Stimulated activated CD4-positive, alpha-beta T cell treated with anti-CD3 and anti-CD28 coated beads, Interleukin-15, amount 100 ng/mL, for 1 hour (primary cell): ENCODE data around the gene KIF19.

ENCODE experiments used
- DNase-seq, 2 donors: peaks; one replicate each; pipeline ENCODE4 v3.0.0-alpha.2; 2020; ENCODE audit warnings: low read depth in 1 of 2, low spot score in 1 of 2

The KIF19 gene

DNA sequence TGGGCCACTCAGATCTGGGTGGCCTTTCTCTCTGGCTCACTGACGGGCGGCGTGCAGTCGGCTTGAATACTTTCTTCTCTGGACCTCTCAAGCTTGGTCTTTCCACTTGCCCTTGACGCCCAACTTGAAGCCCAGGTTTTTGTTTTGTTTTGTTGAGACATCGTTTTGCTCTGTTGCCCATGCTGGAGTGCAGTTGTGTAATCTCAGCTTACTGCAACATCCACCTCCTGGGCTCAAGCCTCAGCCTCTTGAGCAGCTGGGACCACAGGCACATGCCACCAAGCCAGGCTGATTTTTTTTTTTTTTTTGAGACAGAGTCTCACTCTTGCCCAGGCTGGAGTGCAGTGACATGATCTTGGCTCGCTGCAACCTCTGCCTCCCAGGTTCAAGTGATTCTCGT, 22.7 kb upstream of the KIF19 start:
- DNase-seq: no peak

DNA sequence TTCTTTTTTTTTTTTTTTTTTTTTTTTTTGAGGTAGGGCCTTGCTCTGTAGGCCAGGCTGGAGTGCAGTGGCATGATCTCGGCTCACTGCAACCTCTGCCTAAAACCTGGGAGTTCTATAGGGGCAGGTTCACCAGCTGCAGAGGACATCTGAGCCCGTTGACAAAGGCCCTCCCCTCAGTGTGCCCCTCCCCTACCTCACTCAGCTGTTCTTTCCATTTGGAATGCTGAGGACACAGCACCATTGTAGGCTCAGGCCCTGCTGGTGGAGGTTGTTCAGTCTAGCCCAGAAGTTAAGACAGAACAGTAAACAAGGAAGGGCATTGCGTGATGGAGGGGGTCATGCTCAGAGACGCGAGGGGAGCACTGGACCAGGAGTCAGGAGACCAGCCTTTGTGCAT, 21.8 kb upstream of the KIF19 start:
- DNase-seq: no peak

DNA sequence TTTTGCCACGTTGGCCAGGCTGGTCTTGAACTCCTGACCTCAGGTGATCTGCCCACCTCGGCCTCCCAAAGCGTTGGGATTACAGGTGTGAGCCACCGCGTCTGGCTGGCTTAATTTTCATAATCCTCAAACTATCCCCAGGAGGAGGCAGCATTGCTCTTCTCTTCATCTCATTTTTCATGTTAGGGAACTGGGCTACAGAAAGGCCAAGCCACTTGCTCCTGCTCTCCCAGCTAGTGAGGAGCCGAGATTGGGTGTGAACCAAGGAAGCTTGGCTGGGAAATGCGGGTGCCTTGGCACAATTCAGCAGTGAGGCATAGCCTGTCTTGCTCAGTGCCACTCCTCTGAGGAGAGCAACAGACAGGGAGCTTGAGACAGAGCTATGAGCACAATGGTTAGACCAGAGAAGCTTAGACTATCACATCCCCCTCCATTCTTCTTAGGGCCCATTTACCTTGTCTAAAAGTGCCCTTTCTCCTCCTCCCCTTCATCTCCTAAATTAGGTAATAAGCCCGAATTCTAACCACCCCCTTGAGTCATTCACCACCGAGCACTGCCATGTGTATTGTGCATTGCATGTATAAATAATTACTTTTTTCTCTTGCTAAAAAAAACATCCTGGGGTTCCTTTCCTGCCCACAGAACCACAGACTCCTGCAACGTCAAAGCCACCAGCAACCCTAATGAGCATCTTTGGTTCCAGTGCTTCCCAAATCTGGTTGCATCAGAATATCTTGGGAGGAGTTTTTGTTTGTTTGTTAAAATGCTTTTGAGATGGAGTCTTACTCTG, 20.0 kb upstream of the KIF19 start:
- DNase-seq: no peak

DNA sequence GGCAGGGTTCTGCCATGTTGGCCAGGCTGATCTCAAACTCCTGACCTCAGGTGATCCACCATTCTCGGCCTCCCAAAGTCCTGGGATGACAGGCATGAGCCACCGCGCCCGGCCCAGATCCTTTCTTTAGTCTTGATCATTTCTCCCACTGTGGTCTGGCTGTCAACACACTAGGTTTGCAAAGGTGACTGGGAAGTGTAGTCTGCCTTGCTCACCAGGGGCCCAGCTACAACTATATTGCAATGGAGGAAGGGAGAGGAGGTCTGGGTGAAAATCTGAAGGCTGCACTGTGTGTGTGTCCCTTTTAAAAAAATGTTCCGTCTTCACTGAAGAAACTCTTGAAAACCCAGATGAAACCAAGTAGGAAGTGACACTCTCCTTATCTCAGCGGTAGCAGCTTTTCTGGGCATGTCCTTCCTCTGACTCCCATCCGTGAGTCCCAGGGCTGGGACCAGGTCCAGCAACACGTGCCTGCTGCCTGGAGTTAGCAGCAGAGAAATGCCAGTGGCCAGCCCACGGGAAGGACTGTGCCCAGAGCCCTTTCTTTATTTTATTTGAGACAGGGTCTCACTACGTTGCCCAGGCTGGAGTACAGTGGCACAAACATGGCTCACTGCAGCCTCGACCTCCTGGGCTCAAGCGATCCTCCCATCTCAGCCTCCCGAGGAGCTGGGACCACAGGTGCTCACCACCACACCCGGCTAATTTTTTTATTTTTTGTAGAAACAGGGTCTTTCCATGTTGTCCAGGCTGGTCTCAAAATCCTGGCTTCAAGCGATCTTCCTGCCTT, 17.8 kb upstream of the KIF19 start:
- no peak for DNase-seq

DNA sequence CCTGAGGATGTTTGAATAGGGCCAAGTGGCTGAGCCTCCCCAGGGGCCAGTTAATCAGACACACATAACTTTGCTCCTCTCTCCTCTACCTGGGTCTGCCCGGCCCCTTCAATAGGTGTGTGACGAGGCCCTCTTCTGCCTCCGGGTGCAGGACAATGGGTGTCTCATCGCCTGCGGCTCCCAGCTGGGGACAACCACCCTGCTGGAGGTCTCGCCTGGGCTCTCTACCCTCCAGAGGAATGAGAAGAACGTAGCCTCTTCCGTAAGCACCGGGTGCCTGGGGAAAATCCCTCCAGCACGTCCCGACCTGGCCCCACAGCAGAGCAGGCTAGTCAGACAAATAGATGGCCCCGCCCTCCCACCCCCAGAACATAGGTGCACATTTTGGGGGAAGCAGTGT, 16.1 kb upstream of the KIF19 start:
- no peak for DNase-seq

DNA sequence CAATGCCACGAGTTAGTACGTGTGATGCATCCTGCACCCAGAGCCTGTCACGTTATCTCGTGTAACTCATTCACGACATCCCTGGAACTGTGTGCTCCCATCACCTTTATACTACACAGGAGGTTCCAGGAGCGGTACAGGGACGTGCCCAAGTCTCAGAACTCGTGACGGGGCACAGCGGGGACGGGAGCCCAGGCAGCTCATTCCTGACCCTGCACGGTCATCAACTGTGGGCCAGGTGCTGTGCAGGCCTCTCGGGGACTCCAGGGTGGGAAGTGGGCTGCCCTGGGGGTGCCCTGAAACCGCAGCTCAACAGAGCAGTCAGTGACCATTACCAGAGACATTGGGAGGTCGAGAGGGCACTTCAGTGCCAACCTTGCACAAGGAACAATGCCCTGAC, 11.1 kb upstream of the KIF19 start:
- no peak for DNase-seq

DNA sequence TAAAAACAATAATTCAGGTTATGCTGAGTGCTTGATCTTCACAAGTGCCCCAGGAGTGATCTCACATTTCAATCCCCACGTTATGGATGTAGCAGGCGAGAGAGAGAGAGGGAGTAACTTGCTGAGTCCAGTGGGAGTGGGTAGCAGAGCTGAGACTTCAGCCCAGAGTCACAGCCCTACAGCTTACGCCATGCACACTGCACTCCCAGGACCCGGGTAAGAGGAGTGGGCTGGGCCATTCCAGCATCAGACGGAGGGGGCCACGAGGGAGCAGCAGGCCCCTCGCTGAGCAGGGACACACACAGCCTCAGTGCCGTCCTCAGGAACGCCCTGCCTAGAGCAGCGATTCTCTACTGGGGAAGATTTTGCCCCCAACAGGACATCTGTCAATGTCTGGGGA, 9.8 kb upstream of the KIF19 start:
- no peak for DNase-seq

DNA sequence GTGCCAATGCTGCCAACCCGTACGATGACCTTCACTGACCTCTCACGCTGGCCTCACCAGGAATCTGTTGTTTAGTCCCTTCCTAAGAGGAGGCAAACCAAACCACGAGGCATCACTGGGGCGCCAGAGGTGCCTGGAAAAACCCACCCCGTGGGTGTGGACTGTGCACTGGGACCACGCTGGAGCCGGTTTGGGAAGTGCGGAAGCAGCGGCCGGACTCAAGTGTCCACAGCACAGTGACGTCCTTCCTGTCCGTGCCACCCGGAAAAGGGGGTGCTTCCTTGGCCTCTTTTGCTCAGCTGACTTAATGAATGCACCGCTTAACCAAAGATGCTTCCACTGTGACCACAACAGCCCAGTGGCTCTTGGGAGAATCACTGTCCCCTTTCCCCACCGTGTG, 9.0 kb upstream of the KIF19 start:
- no peak for DNase-seq

DNA sequence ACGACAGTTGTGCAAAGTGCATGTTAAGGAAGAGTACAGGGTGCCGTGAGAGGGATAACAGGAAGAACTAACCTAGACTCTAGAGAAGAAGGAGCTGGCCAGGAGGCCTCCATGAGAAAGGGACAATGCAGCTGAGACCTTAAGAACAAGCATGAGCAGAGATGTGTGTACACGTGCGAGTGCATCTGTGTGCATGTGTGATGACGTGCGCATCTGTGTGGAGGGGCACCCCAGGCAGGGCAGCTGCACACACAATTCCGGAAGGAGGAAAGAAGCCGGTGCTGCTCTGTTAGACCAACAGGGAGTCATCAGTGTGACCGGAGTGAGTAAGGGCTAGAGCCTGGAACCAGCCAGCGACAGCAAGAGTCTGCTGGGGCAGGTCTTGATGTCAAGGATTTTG, 7.6 kb upstream of the KIF19 start:
- DNase-seq: no peak

DNA sequence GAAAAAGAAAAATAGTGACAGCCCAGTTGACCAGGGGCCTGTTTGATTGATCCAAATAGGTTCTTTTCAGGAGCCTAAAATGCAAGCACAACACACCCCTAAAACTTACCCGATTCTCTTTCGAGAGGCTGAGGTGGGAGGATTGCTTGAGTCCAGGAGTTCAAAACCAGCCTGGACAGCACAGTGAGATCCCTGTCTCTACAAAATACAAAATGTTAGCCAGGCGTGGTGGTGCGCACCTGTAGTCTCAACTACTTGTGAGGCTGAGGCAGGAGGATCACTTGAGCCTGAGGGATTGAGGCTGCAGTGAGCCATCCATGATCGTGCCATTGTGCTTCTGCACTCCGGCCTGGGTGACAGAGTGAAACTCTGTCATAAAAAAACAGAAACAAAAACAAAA, 1.5 kb upstream of the KIF19 start:
- DNase-seq: no peak

DNA sequence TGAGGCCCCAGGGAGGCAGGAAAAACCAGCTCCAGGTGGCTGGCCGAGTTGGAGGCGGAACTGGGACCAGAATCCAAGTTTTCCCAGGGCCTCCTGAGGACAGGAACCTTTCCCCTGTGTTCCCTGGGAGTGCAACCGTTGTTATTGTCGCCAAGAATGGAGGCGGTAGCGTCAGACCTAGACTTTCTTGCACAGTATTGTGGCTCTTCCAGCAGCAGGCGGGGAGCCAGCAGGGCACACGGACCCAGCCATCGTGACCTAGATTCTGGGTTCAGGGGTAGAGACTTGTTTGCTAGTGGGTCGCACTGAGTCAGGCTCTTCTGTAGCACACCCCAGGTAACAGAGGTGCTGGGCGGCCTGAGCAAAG, 667 bp upstream of the KIF19 start:
- DNase-seq: no peak

DNA sequence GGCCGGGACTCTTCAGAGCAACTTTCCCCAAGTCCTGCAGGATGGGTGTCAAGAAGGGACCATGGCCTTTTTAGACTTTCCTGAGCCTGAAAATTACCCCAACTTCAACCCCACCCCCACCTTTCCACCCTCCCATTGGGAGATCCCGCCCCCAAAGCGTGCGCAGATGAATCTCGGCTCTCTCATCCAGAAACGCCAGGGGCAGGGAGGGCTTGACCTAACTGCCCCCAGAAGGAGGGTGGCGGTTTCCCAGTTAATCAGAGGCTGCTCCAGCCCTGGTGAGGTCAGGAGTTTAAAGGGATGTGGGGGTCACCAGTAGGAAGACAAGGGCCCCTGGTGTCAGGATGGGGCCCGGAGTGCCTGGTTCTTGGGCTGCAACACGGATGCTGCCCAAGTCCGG, 480 bp downstream of the KIF19 start:
- no peak for DNase-seq

DNA sequence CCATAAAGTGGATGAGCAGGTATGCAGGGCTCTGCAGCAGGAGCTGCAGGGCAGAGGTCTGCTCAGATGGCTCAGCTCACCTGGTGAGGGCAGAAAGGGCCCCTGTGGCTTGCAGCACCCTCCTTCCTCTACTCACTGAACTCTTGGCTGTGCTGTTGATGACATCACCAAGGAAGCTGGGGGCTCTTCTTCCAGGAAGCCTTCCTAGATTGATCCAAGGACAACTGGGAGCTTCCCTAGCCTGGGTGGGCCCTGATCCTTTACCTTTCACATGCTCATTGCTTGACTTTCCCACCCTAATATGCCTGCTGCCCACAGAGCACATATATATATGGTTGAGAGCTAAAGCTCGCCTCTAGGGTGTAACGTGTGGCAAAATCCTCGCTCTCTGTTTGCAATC, 2.5 kb downstream of the KIF19 start:
- DNase-seq: no peak

DNA sequence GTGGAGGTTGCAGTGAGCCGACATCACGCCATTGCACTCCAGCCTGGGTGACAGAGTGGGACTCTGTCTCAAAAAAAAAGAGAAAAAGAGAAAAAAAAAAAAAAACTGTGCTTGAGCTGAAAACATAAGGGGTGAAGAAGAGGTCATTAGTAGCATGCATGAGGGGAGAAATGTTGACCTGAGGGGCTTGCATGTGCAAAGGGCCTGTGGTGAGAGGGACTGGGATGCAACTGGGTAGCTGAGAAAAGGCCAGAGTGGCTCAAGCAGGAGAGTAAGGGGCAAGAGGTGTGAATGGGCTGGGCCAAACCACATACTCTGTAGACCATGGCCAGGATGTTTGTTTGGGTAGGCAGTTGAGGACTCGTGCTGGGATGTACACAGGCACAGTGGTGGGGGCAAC, 3.4 kb downstream of the KIF19 start:
- no peak for DNase-seq

DNA sequence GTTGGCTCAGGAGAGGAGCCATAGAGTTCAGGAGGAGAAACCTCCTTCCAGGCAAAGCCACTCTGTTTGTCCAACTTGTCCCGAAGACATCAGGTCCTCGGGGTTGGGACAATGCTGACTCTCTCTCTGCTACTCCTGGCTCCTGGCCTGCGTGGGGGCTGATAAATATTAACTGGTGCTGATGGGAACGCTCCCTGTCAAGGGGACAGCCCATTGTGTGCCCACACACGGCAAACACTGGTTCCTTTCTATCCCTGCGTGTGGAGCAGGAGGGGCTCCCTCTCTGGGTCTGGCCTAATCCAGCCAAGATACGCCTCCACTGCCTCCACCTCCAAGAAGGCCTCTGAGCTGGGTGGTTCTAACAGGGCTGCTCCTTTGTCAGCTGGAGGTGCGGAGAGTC, 4.4 kb downstream of the KIF19 start:
- no peak for DNase-seq

DNA sequence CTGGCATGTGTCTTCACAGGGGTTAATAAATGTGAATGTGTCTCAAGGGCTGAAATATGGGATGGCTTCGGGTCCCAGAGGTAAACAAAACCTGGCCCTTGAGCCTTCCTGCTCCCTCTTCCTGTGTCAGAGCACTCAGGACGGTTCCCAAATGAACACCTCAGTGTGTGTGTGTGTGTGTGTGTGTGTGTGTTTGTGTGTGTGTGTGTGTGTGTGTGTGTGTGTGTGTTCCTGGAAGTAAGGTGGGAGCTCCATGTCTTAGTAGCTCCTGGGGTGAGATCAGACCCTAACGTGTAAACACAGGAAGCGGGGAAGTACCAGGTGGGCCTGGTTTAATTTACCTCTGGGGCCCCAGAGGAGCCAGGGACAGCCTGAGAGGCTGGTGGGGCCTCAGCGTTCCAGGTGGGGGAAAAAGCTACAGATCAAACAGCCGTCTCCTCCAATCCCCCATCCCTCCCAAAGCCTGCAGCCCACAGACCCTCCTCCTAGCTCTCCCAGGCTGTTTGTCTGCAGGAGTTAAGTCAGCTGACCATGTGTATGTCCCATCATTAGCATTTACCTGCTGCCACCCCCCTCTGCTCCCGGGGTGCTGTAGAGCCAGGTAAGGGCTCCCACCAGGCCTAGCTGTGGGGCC, 6.1 kb downstream of the KIF19 start:
- DNase-seq: no peak

DNA sequence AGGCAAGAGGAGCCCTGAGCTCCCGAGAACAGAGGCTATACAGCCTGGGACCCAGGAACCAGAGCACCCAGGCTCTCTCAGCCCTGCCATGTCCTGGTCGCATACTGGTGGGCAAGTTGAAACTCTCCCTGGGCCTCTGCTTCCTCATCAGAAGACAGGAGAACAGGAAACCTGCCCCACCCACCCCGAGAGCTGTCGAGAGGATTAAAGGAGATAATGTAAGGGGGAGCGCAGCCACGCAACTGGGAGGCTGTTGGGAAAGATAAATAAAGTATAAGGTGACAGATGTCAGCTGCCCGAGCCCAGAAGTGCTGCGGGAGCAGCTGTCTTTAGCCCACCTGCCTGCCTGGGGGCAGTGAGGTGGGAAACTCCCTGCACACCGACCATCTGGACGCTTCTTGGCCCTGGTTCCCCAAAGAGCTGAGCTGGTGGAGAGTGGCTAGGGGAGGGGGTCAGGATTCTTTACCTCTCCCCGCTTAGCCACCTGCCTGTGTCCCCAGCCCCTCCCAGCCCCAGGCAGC, 6.8 kb downstream of the KIF19 start:
- DNase-seq: no peak

DNA sequence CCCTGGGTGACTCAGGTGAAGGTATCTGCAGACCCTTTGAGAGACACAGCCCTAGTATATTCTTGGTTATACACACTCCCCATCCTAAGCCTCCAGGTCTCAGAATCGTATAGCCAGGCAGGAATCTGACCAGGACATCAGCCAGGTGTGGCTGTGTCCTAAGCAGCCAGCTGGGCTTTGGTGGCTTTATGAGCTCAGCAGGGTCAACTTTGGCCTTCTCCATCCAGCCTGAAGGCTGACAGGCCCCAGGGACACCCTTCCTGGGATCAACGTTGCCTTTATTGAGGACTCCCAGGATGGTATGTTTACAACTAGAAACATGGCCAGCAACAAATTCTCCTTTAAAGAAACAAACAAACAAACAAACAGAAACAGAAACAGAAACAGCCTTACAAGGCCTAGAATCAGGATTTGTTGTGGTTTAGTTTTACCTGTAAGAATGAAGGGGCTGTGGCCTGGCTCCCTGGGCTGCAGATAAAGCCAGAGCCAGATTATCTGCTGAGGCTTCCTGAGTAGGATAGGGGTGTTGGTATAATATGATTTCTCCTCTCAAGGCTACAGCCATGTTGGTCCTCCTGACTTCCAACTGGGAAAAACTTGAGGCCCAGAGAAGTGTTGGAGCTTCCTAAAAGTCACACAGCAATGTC, 8.5 kb downstream of the KIF19 start:
- no peak for DNase-seq

DNA sequence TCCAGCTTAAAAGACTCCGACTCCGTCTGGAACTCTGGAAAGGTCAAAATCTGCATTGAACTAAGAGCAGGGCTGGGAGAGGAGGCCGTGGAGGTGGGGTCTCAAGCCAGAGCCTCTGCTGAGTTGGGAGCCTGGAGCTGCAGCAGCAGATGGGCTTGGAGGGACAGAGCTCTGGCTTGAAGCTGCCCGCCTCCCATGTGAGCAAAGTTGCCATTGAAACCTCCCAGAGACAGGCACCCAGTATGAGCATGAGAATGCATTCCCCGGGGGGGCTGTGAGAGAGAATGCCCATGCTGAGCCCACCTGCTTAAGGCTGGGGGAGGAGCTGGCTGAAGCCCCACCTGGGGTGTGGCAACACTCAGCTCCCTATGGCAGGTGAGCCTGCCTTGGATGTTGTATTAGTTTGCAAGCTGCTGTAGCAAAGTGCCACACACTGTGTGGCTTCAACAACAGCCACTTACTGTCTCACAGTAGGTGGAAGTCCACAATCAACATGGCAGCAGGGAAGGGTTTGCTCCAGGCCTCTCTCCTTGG, 9.6 kb downstream of the KIF19 start:
- DNase-seq: no peak

DNA sequence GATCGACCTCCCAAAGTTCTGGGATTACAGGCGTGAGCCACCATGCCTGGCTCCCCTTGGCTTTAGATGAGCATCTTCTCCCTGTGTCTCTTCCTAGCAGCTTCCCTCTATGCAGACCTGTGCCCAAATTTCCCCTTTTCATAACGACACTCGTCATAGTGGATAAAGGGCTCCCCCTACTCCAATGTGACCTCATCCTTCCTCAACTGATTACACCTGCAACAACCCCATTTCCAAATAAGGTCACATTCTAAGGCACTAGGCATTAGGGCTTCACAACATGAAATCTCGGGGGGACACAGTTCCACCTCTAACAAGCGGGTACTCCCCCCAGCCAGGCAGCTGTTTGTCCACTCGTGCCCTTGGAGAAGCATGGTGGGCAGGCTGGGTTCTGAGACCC, 10.3 kb downstream of the KIF19 start:
- no peak for DNase-seq

DNA sequence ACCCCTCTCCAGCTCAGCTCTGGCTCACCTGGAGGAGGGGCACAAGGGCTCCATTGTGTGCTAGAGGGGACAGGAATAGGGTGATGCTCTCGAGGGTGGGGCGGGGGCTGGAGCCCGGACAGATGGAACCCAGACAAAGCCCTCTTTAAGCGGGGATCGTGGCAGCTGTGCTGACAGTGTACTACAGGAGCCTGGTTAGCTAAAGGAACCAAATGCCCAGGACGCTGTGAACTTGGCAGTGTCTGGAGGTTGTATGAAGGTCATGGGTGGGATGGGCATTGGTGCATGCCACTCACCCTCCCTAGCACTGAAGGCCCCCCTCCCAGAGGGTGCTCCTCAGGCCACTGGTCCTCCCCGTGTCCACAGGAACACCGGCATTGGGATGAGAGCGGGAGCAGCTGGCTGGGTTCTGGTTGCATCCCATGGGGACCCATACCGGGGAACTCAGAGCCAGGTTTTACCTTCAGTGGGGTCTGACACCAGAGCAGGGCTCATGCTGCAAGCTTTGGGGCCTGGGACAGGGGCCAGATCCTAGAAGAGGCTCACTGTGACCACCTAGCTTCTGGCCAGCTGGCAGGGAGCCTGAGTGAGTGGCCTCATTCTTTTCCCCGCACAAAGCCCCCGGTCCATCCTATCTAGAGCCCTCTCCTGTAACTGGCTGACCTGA, 11.9 kb downstream of the KIF19 start:
- no peak for DNase-seq
